Esophagus muscularis mucosa (tissue), 3 donors: ENCODE measurements around the gene SCAMP1.

Experiments
- POLR2AphosphoS5 ChIP-seq, 2 donors: sonication (generic); formaldehyde crosslinking; IDR thresholded peaks; one replicate each; pipeline ENCODE4 v1.6.1; 2017; ENCODE audit warnings: antibody characterized with exemption in 2 of 2
- TF ChIP-seq, protein P1 (sequence below), 3 experiments: fragments of 200-600 bp in 2 of 3; fragments of 450-650 bp in 1 of 3; sonication (generic) in 2 of 3; IDR thresholded peaks; one replicate each; pipeline ENCODE4 v1.5.1; 2017 to 2019; ENCODE audit warnings: antibody characterized with exemption in 3 of 3, mild to moderate bottlenecking in 2 of 3, moderate library complexity in 1 of 3

DNA sequence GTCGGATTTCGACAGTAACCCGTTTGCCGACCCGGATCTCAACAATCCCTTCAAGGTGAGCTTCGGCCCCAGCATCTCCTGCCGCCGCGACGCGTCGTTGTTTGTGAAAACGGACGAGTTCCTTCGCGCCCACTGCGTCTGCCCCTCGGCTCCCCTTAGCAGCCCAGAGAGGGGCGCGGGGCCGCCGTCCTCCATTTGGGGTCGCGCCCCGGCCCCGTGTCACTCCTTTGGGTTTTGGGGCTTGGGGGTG is 182 bp downstream of the SCAMP1 start:
- no peak for TF ChIP-seq POLR2AphosphoS5 (IDR thresholded peaks at IDR 0.05)
- TF ChIP-seq, protein P1, sequence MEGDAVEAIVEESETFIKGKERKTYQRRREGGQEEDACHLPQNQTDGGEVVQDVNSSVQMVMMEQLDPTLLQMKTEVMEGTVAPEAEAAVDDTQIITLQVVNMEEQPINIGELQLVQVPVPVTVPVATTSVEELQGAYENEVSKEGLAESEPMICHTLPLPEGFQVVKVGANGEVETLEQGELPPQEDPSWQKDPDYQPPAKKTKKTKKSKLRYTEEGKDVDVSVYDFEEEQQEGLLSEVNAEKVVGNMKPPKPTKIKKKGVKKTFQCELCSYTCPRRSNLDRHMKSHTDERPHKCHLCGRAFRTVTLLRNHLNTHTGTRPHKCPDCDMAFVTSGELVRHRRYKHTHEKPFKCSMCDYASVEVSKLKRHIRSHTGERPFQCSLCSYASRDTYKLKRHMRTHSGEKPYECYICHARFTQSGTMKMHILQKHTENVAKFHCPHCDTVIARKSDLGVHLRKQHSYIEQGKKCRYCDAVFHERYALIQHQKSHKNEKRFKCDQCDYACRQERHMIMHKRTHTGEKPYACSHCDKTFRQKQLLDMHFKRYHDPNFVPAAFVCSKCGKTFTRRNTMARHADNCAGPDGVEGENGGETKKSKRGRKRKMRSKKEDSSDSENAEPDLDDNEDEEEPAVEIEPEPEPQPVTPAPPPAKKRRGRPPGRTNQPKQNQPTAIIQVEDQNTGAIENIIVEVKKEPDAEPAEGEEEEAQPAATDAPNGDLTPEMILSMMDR (IDR thresholded peaks at IDR 0.05) = no peak
